Stimulated activated CD4-positive, alpha-beta T cell treated with anti-CD3 and anti-CD28 coated beads, Interleukin-1b, Interleukin-23, amount 100 ng/mL, for 48 hours (primary cell): ENCODE results near the gene ROBO1.

Experiments used
- DNase-seq: peaks from one replicate; pipeline ENCODE4 v3.0.0-alpha.2; 2020

ROBO1 gene

DNA sequence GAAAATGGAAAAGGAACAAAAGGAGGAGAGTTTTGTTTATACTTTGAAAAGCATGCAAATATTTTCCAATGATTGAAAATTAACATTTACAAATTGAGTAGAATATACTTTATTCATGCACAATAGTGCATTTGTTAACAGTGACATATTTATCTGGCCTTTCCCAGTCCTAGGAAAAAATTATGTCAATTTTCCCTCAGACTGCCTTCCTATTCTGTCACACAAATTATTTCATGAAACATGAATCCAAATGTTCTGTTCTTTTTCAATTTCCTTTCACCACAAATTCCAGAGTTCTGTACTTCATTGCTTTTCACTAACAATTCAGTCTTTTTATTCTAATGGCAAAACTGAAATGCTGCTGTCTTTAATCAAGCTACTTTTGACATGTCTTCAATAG is 945.1 kb downstream of the ROBO1 start:
- no peak for DNase-seq

DNA sequence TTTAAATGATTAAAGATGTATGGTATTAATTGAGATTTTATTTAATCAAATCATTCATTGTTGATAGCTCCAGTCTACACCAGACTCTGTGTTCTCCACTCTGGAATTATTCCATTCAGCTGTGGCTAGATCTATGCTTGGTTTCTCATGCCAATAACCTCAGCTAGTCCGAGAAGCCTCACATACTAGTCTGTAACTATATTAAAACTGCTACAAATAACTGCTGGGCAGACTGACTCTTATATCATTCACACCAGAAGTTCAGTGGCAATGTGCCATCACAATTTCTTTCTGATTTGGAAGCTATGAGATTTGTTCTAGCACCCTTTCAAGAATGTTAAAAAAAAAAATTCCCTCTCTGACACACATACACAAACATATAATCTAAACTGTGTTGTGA is 947.3 kb downstream of the ROBO1 start:
- DNase-seq: no peak

DNA sequence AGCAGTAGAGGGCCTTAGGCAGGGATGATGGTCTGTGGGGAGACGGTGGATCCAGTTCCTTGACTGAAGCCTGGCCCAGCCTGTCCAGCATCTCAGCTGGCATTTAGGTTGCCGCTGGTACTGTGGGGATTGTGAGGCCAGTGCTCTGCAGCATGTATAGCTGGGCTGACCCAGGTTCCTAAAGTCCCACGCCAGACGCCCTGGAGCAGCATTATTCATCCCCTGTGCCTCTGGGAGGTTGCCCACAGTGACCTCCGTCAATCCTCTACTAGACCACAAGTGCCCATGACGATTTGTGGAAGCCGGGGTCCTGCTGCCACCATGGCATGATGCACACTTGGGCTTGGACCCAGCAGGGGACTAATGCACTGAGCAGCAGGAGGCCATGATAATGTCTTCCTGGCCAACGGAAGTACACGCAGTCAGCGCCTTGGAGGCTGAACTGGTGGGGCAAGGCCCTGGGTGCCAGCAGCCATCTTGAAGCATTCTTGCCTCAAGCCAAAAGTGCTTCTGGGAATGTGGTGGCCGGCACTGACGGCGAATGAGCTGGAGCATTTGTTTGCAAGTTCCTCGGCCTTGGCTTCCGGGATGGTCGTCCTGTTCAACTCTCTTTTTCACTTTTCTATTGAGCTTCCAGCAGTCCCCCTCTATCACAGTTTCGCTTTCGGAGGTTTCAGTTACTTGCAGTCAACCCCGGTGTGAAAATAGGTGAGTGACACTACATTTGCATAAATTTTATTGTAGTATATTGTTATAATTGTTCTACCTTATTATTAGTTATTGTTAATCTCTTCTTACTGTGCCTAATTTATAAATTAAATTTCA is 949.4 kb downstream of the ROBO1 start:
- no peak for DNase-seq

DNA sequence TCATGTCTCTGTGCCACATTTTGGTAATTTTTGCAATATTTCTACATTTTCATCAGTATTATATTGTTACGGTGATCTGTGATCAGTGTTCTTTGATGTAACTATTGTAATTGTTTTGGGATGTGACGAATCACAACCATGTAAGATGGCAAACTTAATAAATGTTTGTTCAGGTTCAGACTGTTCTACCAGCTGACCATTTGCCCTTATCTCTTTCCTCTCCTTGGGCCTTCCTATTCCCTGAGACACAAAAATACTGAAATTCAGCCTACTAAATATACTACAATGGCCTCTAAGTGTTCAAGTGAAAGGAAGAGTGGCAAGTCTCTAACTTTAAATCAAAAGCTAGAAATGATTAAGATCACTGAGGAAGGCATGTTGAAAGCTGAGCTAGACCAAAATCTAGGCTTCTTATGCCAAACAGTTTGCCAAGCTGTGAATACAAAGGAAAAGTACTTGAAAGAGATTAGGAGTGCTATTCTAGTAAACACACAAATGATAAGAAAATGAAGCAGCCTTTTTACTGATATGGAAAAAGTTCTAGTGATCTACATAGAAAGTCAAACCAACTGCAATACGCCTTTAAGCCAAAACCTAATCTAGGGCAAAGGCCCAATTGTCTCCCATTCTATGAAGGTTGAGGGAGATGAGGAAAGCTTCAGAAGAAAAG is 952.8 kb downstream of the ROBO1 start:
- no peak for DNase-seq

DNA sequence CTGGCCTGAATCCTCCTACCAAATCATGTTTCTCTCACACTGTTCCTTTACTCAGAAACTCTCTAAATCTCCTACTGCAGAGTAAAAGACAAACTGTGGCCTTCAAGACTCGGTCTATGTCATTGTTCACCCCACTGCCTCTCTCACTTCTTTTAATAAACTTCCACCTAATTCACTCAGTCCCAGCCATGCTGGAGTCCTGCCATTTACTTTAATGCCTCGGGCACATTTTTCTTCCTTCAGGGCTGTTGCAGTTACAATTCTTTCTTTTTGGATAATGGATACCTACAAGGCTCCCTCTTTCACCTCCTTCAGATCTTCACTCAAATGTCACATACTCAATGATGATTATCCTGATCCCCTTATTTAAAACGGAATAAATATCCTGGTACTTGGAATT is 955.6 kb downstream of the ROBO1 start:
- no peak for DNase-seq

DNA sequence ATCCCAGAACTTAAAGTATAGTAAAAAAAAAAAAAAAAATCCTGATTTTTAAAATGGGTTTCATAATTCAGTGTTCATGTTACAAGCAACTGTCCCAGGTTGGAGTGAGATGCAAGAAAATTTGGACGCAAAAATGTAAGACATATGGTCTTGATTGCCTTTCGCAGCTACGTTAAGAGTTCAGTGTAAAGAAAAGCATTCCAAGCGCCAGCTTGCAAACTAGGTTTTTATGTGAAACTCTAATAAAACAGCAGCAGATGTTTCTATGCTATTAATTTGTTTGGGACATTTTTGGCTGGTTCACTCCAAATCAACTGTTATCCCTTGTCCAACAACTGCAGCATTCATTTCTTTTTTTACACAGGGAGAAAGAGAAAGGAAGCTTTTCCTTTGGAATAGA is 957.8 kb downstream of the ROBO1 start:
- no peak for DNase-seq

DNA sequence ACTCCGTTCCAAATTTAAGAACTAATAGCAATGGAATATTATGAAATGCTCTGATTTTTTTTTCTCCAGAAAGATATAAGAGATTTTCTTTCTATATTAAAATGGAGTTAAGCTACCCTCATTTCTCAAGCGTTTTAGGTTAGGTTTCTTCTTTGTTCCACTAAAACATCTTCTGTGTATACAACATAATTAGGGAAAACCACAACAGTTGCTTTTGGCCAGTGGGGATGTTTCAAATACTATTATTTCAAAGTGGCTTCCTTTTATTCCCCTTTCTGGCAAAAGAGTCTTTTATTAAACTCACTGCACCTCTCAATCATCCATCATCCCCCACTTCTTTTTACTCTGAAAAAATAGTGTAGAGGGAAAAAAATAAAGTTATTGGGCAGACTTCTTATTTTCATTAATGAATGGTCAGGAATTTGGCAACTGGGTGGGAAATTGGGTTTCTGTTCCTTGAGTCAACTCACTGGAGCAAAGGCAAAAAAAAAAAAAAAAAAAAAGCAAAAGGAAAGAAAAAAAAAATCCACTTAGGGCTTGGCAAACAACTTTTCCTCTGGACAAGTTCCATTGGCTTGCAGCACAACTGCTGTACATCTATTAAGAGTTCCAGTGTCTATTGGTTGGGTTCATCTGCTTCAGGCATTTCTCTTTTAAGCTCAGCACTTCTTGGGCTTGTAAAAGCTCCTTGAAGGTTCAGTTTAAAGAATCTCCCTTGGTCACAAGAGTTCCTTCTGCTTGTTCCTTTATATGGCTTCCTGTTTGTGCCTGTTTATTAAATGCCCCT is 963.4 kb downstream of the ROBO1 start:
- DNase-seq: no peak

DNA sequence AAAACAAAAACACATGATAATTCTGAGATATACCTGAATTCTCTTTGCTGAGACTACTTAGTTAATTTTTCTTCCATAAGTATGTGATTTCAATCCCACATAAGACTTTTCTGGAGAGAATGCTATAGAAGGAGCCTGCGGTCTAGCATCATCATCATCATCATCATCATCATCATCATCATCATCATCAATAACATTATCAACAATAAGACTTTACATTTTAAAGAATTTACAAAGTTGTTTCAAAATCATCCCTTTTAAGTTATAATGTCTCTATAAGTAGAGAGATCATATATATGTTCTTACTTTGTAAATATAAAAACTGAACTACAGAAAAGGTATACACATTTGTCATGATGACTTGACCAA is 965.3 kb downstream of the ROBO1 start:
- DNase-seq: no peak

DNA sequence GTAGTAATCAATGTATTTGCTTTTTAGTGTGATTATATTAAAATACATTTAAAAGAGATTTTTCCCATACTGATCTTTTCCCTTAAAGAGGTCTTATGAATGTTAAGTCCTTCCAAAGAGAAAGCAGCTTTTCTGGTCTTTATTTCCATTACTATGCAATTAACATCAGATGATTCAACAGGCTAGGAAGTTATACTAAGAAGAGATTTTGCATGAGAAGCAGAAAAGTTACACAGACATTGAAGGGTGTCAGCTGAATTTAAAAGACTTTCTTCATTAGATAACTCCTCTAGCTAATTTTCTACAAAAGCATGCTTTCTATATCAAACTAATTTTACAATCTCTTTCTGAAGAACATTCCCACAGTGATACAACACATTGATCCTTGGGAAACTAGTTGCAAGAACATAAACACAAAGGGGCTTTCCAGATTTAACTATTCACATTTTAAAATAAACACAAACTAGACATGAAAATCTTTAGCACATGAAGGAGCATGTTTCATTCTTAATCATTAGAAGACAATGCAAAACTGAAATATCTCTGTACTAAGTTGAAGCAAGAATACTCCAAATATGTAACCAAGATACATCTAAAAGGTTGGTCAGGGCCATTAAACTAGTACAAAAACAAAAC is 965.8 kb downstream of the ROBO1 start:
- DNase-seq: no peak

DNA sequence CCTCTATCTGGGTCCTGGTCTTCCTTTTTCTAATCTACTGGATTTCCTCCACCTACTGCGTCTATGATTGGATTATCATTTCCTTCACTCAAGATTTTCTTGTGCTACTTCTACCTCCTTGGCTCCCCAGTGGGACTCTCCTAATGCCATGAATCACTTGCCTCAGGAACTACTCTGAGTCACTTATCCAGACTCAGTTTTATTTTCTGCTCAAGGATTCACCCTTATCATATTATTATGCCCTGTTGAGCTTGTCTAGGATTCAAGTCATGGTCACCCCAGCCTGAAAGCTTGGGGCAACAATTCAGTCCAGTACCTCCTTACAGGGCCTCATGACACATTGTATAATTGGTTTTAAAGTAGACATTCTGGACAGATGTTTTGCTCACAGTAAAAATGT is 968.1 kb downstream of the ROBO1 start:
- DNase-seq: no peak

DNA sequence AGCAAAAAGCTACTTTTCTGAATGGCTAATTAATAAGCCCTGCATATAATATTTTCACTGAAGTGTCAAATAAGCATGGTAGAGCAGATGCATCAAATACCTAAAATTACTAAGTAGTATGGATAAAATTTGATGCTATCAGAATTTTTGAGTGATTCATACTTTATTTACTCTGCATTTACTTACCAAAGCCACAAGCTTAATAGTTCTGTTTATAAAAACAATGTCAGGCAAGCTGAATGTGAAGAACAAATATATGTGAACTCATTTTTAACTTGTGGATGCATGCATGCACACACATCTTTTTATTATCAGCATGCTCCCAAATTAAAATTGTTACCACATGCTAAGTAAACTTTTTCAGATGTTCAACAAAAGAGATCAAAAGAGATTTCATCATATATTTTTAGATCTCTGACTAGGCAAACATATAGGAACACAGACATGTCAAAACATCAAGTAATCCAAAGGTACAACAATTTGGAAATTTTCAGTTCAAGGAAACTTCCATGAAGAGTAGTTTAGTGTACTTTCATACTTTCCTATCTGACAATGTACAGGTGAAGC is 969.4 kb downstream of the ROBO1 start:
- no peak for DNase-seq

DNA sequence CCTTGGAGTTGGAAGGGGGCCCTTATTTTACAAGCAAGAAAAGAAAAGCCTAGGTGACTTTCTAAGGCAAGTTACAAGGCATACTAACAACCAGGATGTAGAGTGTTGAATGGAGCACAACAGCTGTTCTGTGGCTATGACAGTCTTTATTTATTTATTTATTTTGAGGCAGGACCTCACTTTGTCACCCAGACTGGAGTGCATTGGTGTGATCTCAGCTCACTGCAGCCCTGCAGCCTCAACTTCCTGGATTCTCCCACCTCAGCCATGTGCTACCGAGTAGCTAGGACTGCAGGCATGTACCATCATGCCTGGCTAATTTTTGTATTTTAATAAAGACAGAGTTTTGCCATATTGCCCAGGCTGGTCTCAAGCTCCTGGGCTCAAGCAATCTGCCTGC is 973.4 kb downstream of the ROBO1 start:
- no peak for DNase-seq

DNA sequence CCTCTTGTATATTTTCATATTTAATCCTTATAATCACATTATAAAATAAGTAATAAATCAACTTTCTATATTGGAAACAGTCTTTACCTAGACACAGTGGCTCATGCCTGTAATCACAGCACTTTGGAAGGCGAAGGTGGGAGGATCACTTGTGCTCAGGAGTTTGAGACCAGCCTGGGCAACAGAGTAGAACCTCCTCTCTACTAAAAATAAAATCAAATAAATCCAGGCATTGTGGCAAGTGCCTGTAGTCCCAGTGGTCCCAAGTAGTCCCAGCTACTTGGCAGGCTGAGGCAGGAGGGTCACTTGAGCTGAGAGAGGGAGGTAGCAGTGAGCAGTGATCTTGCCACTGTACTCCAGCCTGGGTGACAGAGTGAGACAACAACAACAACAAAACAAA is 975.1 kb downstream of the ROBO1 start:
- DNase-seq: no peak

DNA sequence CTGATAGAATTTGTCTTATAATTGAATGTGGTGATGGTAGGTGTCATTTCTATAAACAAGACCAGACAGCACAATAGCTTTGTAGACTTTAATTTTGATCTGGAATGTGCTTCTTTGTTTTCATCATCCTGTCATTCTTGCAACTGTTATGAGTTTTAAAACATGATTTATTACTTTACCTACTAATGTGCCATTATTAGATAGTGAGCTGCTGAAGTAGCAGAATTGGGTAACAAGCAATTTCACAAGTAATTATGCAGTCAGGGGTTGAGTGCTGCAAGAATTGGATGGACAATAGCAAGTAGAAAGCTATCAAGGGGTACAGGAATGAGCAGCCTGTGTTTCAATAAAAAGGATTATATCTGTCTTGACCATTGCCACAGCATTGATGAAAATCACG is 975.6 kb downstream of the ROBO1 start:
- DNase-seq: no peak

DNA sequence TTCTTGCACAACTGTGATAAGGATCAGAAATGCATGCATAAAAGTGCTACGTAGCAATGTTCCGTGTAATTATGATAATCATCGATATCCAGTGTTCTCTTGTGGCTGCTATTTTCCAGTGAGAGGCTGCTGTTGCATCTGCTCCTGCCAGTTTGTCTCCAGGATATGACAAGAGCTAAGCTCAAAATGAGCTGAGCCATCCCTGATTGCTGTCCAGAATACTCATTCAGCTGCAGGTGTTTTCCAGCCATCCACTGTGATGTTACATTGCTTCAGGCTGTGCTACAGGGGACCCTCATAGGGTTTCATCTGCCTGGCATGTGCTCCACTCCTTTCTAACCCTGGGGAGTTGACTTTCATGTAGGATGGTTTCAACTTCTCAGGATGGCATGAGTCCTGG is 976.0 kb downstream of the ROBO1 start:
- DNase-seq: no peak

DNA sequence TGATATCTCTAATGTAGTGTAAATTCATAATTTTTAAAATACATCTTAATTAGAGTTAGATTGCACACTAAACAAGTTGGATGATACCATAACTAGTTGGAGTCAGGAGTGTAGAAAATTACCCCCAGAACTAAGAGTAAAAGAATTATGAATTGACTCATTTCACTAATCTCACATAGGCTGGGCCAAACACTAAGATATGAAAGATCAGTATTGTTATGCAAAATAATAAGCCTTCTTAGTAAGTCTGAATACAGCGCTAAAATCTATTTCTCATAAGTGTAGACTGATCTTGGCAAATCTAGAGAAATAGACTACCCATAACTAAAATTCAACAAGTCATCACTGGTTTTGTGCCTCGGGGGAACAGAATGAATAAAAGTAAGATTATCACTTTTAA is 979.0 kb downstream of the ROBO1 start:
- no peak for DNase-seq

DNA sequence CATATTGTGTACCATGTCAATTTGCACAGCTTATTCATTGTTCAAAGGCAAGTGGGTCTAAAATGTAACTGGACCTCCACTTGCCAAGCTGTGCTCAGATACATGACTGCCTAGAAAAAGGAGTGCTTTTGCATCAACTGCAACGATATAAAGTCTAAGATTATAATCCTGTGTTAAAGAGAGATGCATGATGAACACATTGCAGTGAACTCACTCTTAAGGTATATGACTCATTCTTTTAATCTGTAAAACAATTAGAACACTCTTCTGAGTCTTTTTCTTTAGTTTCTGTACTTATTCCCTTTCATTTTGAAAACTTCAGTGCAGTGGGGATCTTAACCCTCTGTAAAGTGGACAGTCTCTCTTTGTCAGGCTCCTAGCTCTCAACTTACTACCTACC is 982.8 kb downstream of the ROBO1 start:
- no peak for DNase-seq

DNA sequence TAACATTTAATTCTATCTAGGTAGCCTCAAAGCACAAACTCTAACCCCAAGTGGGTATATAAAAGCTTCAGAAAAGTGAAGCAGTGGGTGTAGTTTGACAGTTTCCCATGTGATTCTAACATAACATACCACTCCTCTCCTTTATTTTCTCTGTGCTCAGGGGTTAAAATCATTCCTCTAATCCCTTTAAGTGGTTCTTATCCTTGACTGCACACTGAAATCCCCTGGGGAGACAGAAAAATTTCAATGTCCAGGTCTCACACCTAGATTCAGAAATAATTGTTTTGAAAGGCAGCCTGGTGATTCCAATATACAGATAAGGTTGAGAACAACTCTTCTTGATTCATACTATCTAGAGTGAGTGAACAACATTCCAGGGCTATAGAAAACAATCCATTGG is 986.4 kb downstream of the ROBO1 start:
- no peak for DNase-seq

DNA sequence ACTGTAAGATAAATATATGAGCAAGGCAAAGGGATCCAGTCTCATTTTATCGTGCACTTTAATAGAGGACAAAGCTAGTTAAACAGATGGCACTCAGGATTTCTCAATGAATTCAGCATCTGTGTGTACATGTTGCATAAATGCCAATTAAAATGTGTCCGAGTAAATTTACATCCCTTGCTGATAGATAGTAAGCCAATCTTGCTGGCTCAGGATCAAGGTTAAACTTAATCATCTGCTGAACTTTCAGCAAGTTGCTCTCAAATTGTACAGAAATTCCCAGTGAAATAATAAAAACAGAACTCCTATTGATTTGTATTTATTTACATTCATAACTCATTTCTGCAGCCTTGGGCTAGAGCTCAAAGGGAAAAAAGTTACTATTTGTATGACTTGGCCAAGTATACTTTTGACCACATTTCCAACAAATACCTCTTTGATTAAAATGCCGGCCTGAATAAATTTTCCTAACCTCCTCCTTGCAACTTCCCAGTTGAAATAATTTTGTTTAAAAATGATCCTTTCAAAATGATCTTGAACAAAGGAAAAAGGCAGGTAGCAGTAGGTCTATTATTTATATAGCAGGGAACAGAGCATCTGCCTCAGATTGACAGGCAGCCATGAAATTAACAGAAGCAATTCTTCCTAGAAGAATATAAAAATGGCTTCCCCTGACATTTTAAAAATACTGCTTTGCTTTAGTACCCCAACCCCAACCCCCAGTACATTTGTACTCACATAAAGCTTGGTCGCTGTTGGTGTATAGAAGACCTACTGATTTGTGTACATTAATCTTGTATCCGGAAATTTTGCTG is 1001.9 kb downstream of the ROBO1 start:
- DNase-seq: no peak

DNA sequence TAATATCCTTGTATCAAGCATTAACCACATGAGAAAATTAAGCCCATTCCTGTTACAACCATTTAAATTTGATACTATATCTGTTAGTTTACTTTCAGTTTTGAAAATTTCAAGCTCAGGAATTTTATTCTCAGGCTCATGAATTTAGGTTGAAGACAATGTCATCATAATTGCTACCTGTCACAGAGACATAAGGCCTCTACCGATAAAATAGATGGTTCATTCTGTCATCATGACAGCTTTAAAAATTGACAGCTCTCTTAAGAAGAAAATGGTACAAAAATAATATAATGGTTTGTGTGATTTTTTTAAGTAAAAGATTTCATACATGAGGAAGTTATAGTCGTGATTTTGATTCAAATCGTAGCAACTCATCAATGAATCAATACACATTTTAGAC is 1003.2 kb downstream of the ROBO1 start:
- no peak for DNase-seq

DNA sequence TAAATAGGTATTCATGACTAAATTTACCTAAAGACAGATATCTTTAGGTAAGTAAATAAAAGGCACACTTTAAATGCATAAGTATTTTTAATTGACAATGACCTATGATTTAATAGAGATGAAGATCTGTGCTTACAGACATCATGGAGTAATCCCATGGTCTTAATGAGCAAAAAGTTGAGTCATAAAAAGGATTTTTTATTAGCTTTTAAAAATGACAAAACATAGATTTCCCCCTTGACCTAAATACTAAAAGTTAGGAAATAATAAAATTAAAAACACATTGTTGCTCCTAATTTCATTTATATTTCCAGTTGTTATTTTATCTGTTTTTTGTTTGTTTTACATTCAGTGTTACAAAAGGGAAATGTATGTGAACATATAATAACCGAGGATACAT is 1005.7 kb downstream of the ROBO1 start:
- no peak for DNase-seq

DNA sequence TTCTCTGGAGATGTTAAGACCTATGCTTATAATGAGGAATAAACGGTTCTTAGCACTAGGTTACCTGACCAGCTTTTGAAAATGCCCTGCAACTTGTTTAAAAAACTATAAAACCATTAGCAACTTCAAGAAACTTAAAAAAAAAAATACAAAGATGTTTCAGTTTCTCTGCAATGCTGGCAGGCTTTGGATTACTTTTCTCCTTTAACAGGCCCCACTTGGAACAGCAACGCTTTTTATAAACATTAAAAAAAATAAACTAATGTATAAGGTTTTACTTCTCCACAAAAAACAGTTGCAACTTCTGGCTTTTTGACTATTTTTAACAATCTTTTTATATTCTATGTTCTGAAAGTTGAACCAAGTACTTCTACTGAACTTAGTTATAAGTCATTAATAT is 1006.7 kb downstream of the ROBO1 start:
- no peak for DNase-seq
